Smooth muscle cell of the pulmonary artery (primary cell): Measurements from ENCODE around the gene ARID5A. TPM values are rescaled to one million over a fixed set of nuclear protein-coding genes. Genes with fewer than 3 reads are reported as not detected.

ENCODE experiments used
- total RNA-seq: library from RNA; depleted of rRNA; stranded (reverse); fragments of >200 nt; gene quantifications from 2 replicates; pipeline ENCODE4 v1.2.3, GENCODE V29; 2014

The ARID5A gene
- 14.1 and 15.9 TPM in 2 replicates for total RNA-seq

GRCh38 chr2:96536445-96537065 is at the start of gene ARID5A:
ARID5A (plus strand) TSS chr2:96536752; CDS start chr2:96536827, 75 bp downstream.

GRCh38 chr2:96505231-96505889 is 31.2 kb upstream of the ARID5A start, which contains the start of gene NEURL3:
NEURL3 (minus strand) TSS chr2:96505357; CDS start chr2:96505286, 71 bp downstream.

Other genes starting within 250 kb of the ARID5A start
- 77.9 and 84.9 TPM in 2 replicates for gene SNRNP200, start 231.2 kb upstream of the ARID5A start, total RNA-seq
- 0.26 and 1.3 TPM in 2 replicates for gene ITPRIPL1, start 211.4 kb upstream of the ARID5A start, total RNA-seq
- 2.4 and 5.4 TPM in 2 replicates for gene NCAPH, start 201.0 kb upstream of the ARID5A start, total RNA-seq
- gene NEURL3, start 31.4 kb upstream of the ARID5A start, total RNA-seq: 0.20 TPM in 1 of 2 replicates, not detected in the other
- gene KANSL3, start 101.6 kb downstream of the ARID5A start, total RNA-seq: 32.5 and 36.5 TPM in 2 replicates
- 0.76 and 0.78 TPM in 2 replicates for gene FER1L5, start 106.0 kb downstream of the ARID5A start, total RNA-seq
- gene LMAN2L, start 203.3 kb downstream of the ARID5A start, total RNA-seq: 32.1 and 32.5 TPM in 2 replicates
- gene CNNM4, start 224.2 kb downstream of the ARID5A start, total RNA-seq: 4.4 and 5.0 TPM in 2 replicates